CD8-positive, alpha-beta memory T cell (primary cell): ENCODE data around the gene PRODH2. TPM values are rescaled to one million over a fixed set of nuclear protein-coding genes. Genes with fewer than 3 reads are reported as not detected.
"Not testable (repeated sequence)": the region's sequence is repeated elsewhere in the genome, so short reads cannot be mapped to it uniquely, and the experiment has no call there.

ENCODE experiments used
- CTCF ChIA-PET: fragments of 350-600 bp; sonication (Branson Sonifier 250); formaldehyde crosslinking; loops from one replicate; lab custom pipeline; 2021; ENCODE audit warnings: antibody characterized with exemption; lab: Charles Lee
- POLR2A ChIA-PET: fragments of 350-600 bp; sonication (Branson Sonifier 250); formaldehyde crosslinking; loops from one replicate; lab custom pipeline; 2021; ENCODE audit warnings: antibody characterized with exemption; lab: Charles Lee
- DNase-seq, 5 donors: peaks; one replicate each; pipeline versions ENCODE4 v3.0.0 to v3.0.0-alpha.2; 2020 to 2022; ENCODE audit warnings: mixed read lengths in 1 of 5
- H3K27ac ChIP-seq: one replicate; pipeline ENCODE4 v1.7.0; 2013; ENCODE audit warnings: low read depth, mild to moderate bottlenecking, low read length, moderate library complexity
- H3K27me3 ChIP-seq: 2 replicates; pipeline ENCODE4 v1.7.0; 2013; ENCODE audit warnings: low read length, mild to moderate bottlenecking; ENCODE audit not compliant: insufficient read depth, poor library complexity, severe bottlenecking
- H3K36me3 ChIP-seq: 2 replicates; pipeline ENCODE4 v1.7.0; 2013; ENCODE audit warnings: mild to moderate bottlenecking, low read length, moderate library complexity; ENCODE audit not compliant: insufficient read depth
- H3K4me1 ChIP-seq: 2 replicates; pipeline ENCODE4 v1.7.0; 2013; ENCODE audit warnings: mild to moderate bottlenecking, low read length, moderate library complexity; ENCODE audit not compliant: insufficient read depth
- H3K4me3 ChIP-seq: 2 replicates; pipeline ENCODE4 v1.7.0; 2013; ENCODE audit warnings: mild to moderate bottlenecking, low read length
- H3K9me3 ChIP-seq: 2 replicates; pipeline ENCODE4 v1.7.0; 2013; ENCODE audit warnings: mild to moderate bottlenecking, low read length
- H3K27ac Mint-ChIP-seq, 8 donors: one replicate each; pipeline ENCODE4 v1.8.0; 2020 to 2021; ENCODE audit warnings: mixed read lengths in 8 of 8, mild to moderate bottlenecking in 6 of 8, inconsistent platforms in 3 of 8, moderate library complexity in 3 of 8
- H3K27me3 Mint-ChIP-seq, 2 donors: one replicate each; pipeline ENCODE4 v1.8.0; 2020 to 2021; ENCODE audit warnings: mixed read lengths in 2 of 2, mild to moderate bottlenecking in 1 of 2, moderate library complexity in 1 of 2
- H3K36me3 Mint-ChIP-seq, 3 donors: one replicate each; pipeline ENCODE4 v1.8.0; 2020 to 2021; ENCODE audit warnings: mixed read lengths in 3 of 3, inconsistent platforms in 1 of 3, mild to moderate bottlenecking in 1 of 3
- H3K4me1 Mint-ChIP-seq, 3 donors: one replicate each; pipeline ENCODE4 v1.8.0; 2020 to 2021; ENCODE audit warnings: mixed read lengths in 3 of 3, inconsistent platforms in 1 of 3, mild to moderate bottlenecking in 1 of 3
- H3K4me3 Mint-ChIP-seq, 7 donors: one replicate each; pipeline ENCODE4 v1.8.0; 2020 to 2021; ENCODE audit warnings: mixed read lengths in 7 of 7, mild to moderate bottlenecking in 6 of 7, moderate library complexity in 4 of 7, inconsistent platforms in 2 of 7
- H3K9me3 Mint-ChIP-seq, 5 donors: one replicate each; pipeline ENCODE4 v1.8.0; 2020 to 2022; ENCODE audit warnings: mixed read lengths in 5 of 5, mild to moderate bottlenecking in 3 of 5, moderate library complexity in 2 of 5, inconsistent platforms in 1 of 5
- polyA plus RNA-seq: library from polyadenylated mRNA; unstranded; fragments of 300-500 nt; fragmentation: Illumina TruSeq; gene quantifications from one replicate; pipeline ENCODE4 v1.2.3, GENCODE V29; 2021
- total RNA-seq, 2 experiments: library from RNA; stranded (reverse); gene quantifications; one replicate each; pipeline ENCODE4 v1.2.3, GENCODE V29; 2021

PRODH2 gene
- total and polyA plus RNA-seq, 3 experiments from 2014 or later = not detected

- Histone ChIP-seq H3K27me3 (no peaks in the 10 kb centered on the region), H3K27ac (no peak overlapping the region), H3K4me3 (no peak overlapping the region), H3K9me3 (no peaks in the 10 kb centered on the region), H3K36me3 (no peaks in the 10 kb centered on the region), H3K4me1 (no peaks in the 10 kb centered on the region)
- ChIA-PET CTCF (no interaction called here), POLR2A (no interaction called here)
- Mint-ChIP-seq H3K36me3 (no peaks in the 10 kb centered on the region), H3K27me3 (peaks cover 19 to 39% of the 10 kb centered on the region in 2 donors), H3K27ac (peak overlapping the region in 1 of 8 donors; percentile 47), H3K9me3 (no peaks in the 10 kb centered on the region), H3K4me3 (peak overlapping the region in 2 of 7 donors; percentile 15 to 20), H3K4me1 (peaks cover 0 to 6% (median 0%) of the 10 kb centered on the region in 3 donors)
- DNase-seq = no peak
Observed at GRCh38 chr19:35796645-35797542, 15.8 kb downstream of the PRODH2 start.

- H3K27me3 ChIP-seq, DNase-seq, H3K9me3 ChIP-seq, H3K9me3 Mint-ChIP-seq, H3K4me3 ChIP-seq, H3K36me3 Mint-ChIP-seq, POLR2A ChIA-PET, H3K4me1 Mint-ChIP-seq, H3K27ac ChIP-seq, H3K36me3 ChIP-seq, H3K4me1 ChIP-seq, H3K4me3 Mint-ChIP-seq, CTCF ChIA-PET, H3K27ac Mint-ChIP-seq: not testable (repeated sequence)
- peaks cover 19 to 36% of the 10 kb centered on the region in 2 donors for H3K27me3 Mint-ChIP-seq
Observed at GRCh38 chr19:35795564-35795963, 17.1 kb downstream of the PRODH2 start.

GRCh38 chr19:35793381-35794165 is 19.1 kb downstream of the PRODH2 start:
- H3K27ac Mint-ChIP-seq = peak overlapping the region in 1 of 8 donors; percentile 47
- no peaks in the 10 kb centered on the region for H3K36me3 ChIP-seq
- no peak overlapping the region for H3K4me3 Mint-ChIP-seq
- ChIA-PET POLR2A (no interaction called here), CTCF (no interaction called here)
- H3K36me3 Mint-ChIP-seq = no peaks in the 10 kb centered on the region
- H3K4me3 ChIP-seq = no peak overlapping the region
- no peaks in the 10 kb centered on the region for H3K9me3 Mint-ChIP-seq
- no peak for DNase-seq
- no peaks in the 10 kb centered on the region for H3K4me1 ChIP-seq
- no peak overlapping the region for H3K27ac ChIP-seq
- peaks cover 16 to 32% of the 10 kb centered on the region in 2 donors for H3K27me3 Mint-ChIP-seq
- no peaks in the 10 kb centered on the region for H3K27me3 ChIP-seq
- H3K9me3 ChIP-seq = no peaks in the 10 kb centered on the region
- peaks cover 0 to 6% (median 0%) of the 10 kb centered on the region in 3 donors for H3K4me1 Mint-ChIP-seq

GRCh38 chr19:35792888-35793287 is 19.8 kb downstream of the PRODH2 start:
- peaks cover 12 to 28% of the 10 kb centered on the region in 2 donors for H3K27me3 Mint-ChIP-seq
- H3K36me3 Mint-ChIP-seq = no peaks in the 10 kb centered on the region
- no peaks in the 10 kb centered on the region for H3K36me3 ChIP-seq
- POLR2A ChIA-PET = no interaction called here
- CTCF ChIA-PET = no interaction called here
- no peak overlapping the region for H3K27ac Mint-ChIP-seq
- no peaks in the 10 kb centered on the region for H3K4me1 ChIP-seq
- H3K4me1 Mint-ChIP-seq = peaks cover 0 to 6% (median 0%) of the 10 kb centered on the region in 3 donors
- H3K9me3 ChIP-seq = no peaks in the 10 kb centered on the region
- no peak overlapping the region for H3K4me3 ChIP-seq
- no peak overlapping the region for H3K4me3 Mint-ChIP-seq
- no peaks in the 10 kb centered on the region for H3K27me3 ChIP-seq
- no peak overlapping the region for H3K27ac ChIP-seq
- DNase-seq = no peak
- H3K9me3 Mint-ChIP-seq = no peaks in the 10 kb centered on the region

- peaks cover 0 to 6% (median 0%) of the 10 kb centered on the region in 3 donors for H3K4me1 Mint-ChIP-seq
- CTCF ChIA-PET = interaction anchor here (0.5 kb wide), 1 partner anchor 175 kb away, joined by 3 read pairs; no protein-coding TSS in a partner anchor
Observed at GRCh38 chr19:35792312-35792711, 20.3 kb downstream of the PRODH2 start.

GRCh38 chr19:35791814-35792279 is 20.8 kb downstream of the PRODH2 start:
- H3K4me3 Mint-ChIP-seq = no peak overlapping the region
- Histone ChIP-seq H3K27me3 (no peaks in the 10 kb centered on the region), H3K9me3 (no peaks in the 10 kb centered on the region), H3K36me3 (no peaks in the 10 kb centered on the region), H3K4me1 (no peaks in the 10 kb centered on the region), H3K27ac (no peak overlapping the region), H3K4me3 (no peak overlapping the region)
- H3K4me1 Mint-ChIP-seq = peaks cover 0 to 1% (median 0%) of the 10 kb centered on the region in 3 donors
- POLR2A ChIA-PET = no interaction called here
- H3K9me3 Mint-ChIP-seq = no peaks in the 10 kb centered on the region
- peaks cover 9 to 20% of the 10 kb centered on the region in 2 donors for H3K27me3 Mint-ChIP-seq
- no peaks in the 10 kb centered on the region for H3K36me3 Mint-ChIP-seq
- DNase-seq = no peak
- H3K27ac Mint-ChIP-seq = no peak overlapping the region
- CTCF ChIA-PET = interaction anchor here (0.5 kb wide), 1 partner anchor 176 kb away, joined by 3 read pairs; no protein-coding TSS in a partner anchor

More at GRCh38 chr19:35792312-35792711, 20.3 kb downstream of the PRODH2 start:
- no peak overlapping the region for H3K4me3 Mint-ChIP-seq
- H3K9me3 Mint-ChIP-seq = no peaks in the 10 kb centered on the region
- no peak overlapping the region for H3K27ac Mint-ChIP-seq
- Histone ChIP-seq H3K4me1 (no peaks in the 10 kb centered on the region), H3K36me3 (no peaks in the 10 kb centered on the region), H3K9me3 (no peaks in the 10 kb centered on the region), H3K27me3 (no peaks in the 10 kb centered on the region), H3K4me3 (no peak overlapping the region), H3K27ac (no peak overlapping the region)
- peaks cover 12 to 25% of the 10 kb centered on the region in 2 donors for H3K27me3 Mint-ChIP-seq
- H3K36me3 Mint-ChIP-seq = no peaks in the 10 kb centered on the region
- no peak for DNase-seq
- POLR2A ChIA-PET = no interaction called here

- Mint-ChIP-seq H3K27ac (no peak overlapping the region), H3K4me3 (no peak overlapping the region), H3K4me1 (no peaks in the 10 kb centered on the region), H3K9me3 (no peaks in the 10 kb centered on the region), H3K27me3 (peaks cover 6 to 14% of the 10 kb centered on the region in 2 donors), H3K36me3 (no peaks in the 10 kb centered on the region)
- Histone ChIP-seq H3K9me3 (no peaks in the 10 kb centered on the region), H3K4me1 (no peaks in the 10 kb centered on the region), H3K36me3 (no peaks in the 10 kb centered on the region), H3K27ac (no peak overlapping the region), H3K27me3 (no peaks in the 10 kb centered on the region), H3K4me3 (no peak overlapping the region)
- ChIA-PET POLR2A (no interaction called here), CTCF (no interaction called here)
- no peak for DNase-seq
Observed at GRCh38 chr19:35790981-35791813, 21.4 kb downstream of the PRODH2 start.
